ENCODE measurements around the gene HRAS. TPM values are rescaled to one million over a fixed set of nuclear protein-coding genes. Genes with fewer than 3 reads are reported as not detected.
A peak's percentile ranks its signal among the peaks of the same experiment; 100 is the strongest.
"Not testable (repeated sequence)": the region's sequence is repeated elsewhere in the genome, so short reads cannot be mapped to it uniquely, and the experiment has no call there.

The HRAS gene
- total RNA-seq, 2 donors from 2014 or later = 47.9 to 56.5 TPM

GRCh38 chr11:526192-526591 is 9.2 kb downstream of the HRAS start:
- intact Hi-C loops (cut with DNase I) = no loop called here
- ATAC-seq (no peak), DNase-seq (peak; percentile 18)

GRCh38 chr11:521177-521688 is 14.1 kb downstream of the HRAS start:
- DNase-seq = no peak
- no peak for ATAC-seq
- intact Hi-C loops (cut with DNase I) = no loop called here

- ATAC-seq (no peak), DNase-seq (peak; percentile 21)
- intact Hi-C loops (cut with DNase I) = no loop called here
Measured at GRCh38 chr11:520428-521176, 14.8 kb downstream of the HRAS start.

- intact Hi-C loops (cut with DNase I) = loop anchor here in 1 of 2 donors (5.0 kb wide), 1 partner anchor 111 kb away; no protein-coding TSS in a partner anchor
- peak; percentile 98 for ATAC-seq
- DNase-seq = peak; percentile 94
Measured at GRCh38 chr11:518463-519202, 16.7 kb downstream of the HRAS start.

GRCh38 chr11:516918-517685 is 18.3 kb downstream of the HRAS start:
- intact Hi-C loops (cut with DNase I) = loop anchor here in 1 of 2 donors (5.0 kb wide), 1 partner anchor 110 kb away; no protein-coding TSS in a partner anchor
- peak; percentile 22 for DNase-seq
- ATAC-seq = not testable (repeated sequence)

GRCh38 chr11:516400-516799 is 19.0 kb downstream of the HRAS start:
- intact Hi-C loops (cut with DNase I) = loop anchor here in 1 of 2 donors (5.0 kb wide), 1 partner anchor 109 kb away; no protein-coding TSS in a partner anchor
- DNase-seq = no peak
- no peak for ATAC-seq

GRCh38 chr11:515131-515530 is 20.2 kb downstream of the HRAS start:
- ATAC-seq (no peak), DNase-seq (no peak)
- intact Hi-C loops (cut with DNase I) = loop anchor here in 1 of 2 donors (5.0 kb wide), 1 partner anchor 108 kb away; no protein-coding TSS in a partner anchor

- no peak for DNase-seq
- intact Hi-C loops (cut with DNase I) = loop anchor here in 1 of 2 donors (5.0 kb wide), 1 partner anchor 107 kb away; no protein-coding TSS in a partner anchor
Measured at GRCh38 chr11:514606-515005, 20.8 kb downstream of the HRAS start.

GRCh38 chr11:512761-513595 is 22.4 kb downstream of the HRAS start:
- intact Hi-C loops (cut with DNase I) = no loop called here
- DNase-seq (no peak), ATAC-seq (no peak)

More at GRCh38 chr11:514606-515005, 20.8 kb downstream of the HRAS start:
- no peak for ATAC-seq

GRCh38 chr11:508956-509355 is 26.4 kb downstream of the HRAS start:
- intact Hi-C loops (cut with DNase I) = no loop called here
- ATAC-seq = no peak

GRCh38 chr11:507727-508515 is 27.5 kb downstream of the HRAS start:
- DNase-seq (no peak), ATAC-seq (no peak)
- intact Hi-C loops (cut with DNase I) = no loop called here

More at GRCh38 chr11:508956-509355, 26.4 kb downstream of the HRAS start:
- no peak for DNase-seq

- ATAC-seq (peak; percentile 90), DNase-seq (peak; percentile 99)
- intact Hi-C loops (cut with DNase I) = loop anchor here in 1 of 2 donors (1.0 kb wide), 1 partner anchor 59 kb away; no protein-coding TSS in a partner anchor
Measured at GRCh38 chr11:506995-507726, 28.2 kb downstream of the HRAS start, which contains the start of gene RNH1. Gene RNH1, minus strand, starts transcription at chr11:507242. Its CDS starts 5,080 bp downstream, at chr11:502162.

- ATAC-seq = peak; percentile 86 to 87
- intact Hi-C loops (cut with DNase I) = loop anchor here in 1 of 2 donors (1.0 kb wide), 1 partner anchor 58 kb away; no protein-coding TSS in a partner anchor
- DNase-seq = peak; percentile 99
Measured at GRCh38 chr11:506238-506994, 29.0 kb downstream of the HRAS start.

GRCh38 chr11:504994-505344 is 30.4 kb downstream of the HRAS start:
- ATAC-seq (no peak), DNase-seq (no peak)
- intact Hi-C loops (cut with DNase I) = no loop called here

- intact Hi-C loops (cut with DNase I) = no loop called here
- ATAC-seq = peak in 1 of 2 donors; percentile 12
- DNase-seq = no peak
Measured at GRCh38 chr11:504053-504993, 31.1 kb downstream of the HRAS start.
